ENCODE results near the gene APLP2.
"Not testable (repeated sequence)": the region's sequence is repeated elsewhere in the genome, so short reads cannot be mapped to it uniquely, and the experiment has no call there.

APLP2 gene

GRCh38 chr11:130170345-130170744 lies 100.7 kb downstream of the APLP2 start:
- no peak for DNase-seq (ENCODE audit: low read depth, low spot score)

GRCh38 chr11:130171534-130171933 lies 101.8 kb downstream of the APLP2 start:
- no peak for DNase-seq (ENCODE audit: low read depth, low spot score)

GRCh38 chr11:130172001-130172400 lies 102.3 kb downstream of the APLP2 start:
- DNase-seq (ENCODE audit: low read depth, low spot score) = not testable (repeated sequence)

GRCh38 chr11:130174642-130175041 lies 104.9 kb downstream of the APLP2 start:
- DNase-seq (ENCODE audit: low read depth, low spot score) = no peak

- DNase-seq (ENCODE audit: low read depth, low spot score) = no peak
Observed at GRCh38 chr11:130175898-130176297, 106.2 kb downstream of the APLP2 start.

DNA sequence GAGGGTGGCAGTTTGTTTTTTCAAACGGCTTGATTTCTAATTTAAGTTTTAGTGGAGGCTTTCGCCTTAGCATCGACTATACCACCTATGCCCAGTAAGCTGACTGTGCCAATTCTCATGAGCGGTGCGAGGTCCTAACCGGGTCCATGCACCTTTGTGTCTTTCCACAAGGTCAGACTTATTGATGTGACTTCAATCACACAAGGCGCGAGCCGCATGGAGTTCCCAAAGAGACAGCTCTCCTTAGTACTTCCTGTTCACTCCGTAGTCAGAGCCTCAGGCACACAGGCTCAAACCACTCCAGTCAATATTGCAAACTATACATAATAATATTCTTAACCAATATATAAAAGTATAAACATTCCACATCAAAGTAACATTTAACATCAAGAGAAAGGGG lies 108.1 kb downstream of the APLP2 start:
- DNase-seq (ENCODE audit: low read depth, low spot score) = no peak

GRCh38 chr11:130178441-130179339 lies 109.0 kb downstream of the APLP2 start:
- no peak for DNase-seq (ENCODE audit: low read depth, low spot score)

- DNase-seq (ENCODE audit: low read depth, low spot score) = no peak
Observed at GRCh38 chr11:130179396-130180306, 110.0 kb downstream of the APLP2 start.

GRCh38 chr11:130180491-130180890 lies 110.8 kb downstream of the APLP2 start:
- no peak for DNase-seq (ENCODE audit: low read depth, low spot score)

DNA sequence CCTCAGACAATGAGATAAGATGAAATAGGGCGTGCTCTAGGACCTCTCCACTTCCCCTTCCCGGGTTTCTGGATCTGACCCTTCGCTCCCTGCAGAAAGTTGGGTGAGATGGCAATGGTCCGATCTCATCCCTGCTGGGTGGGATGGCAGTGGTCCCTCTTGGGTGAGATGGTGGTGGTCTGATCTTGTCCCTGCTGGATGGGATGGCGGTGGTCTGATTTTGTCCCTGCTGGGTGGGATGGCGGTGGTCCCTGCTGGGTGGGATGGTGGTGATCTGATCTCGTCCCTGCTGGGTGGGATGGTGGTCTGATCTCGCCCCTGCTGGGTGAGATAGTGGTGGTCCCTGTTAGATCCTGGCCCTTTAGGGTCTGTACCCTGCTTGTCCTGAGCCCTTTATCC lies 111.2 kb downstream of the APLP2 start:
- DNase-seq (ENCODE audit: low read depth, low spot score) = no peak

- DNase-seq (ENCODE audit: low read depth, low spot score) = no peak
Observed at GRCh38 chr11:130181295-130182272, 111.9 kb downstream of the APLP2 start.

- DNase-seq (ENCODE audit: low read depth, low spot score) = no peak
Observed at GRCh38 chr11:130183878-130184610, 114.3 kb downstream of the APLP2 start.

DNA sequence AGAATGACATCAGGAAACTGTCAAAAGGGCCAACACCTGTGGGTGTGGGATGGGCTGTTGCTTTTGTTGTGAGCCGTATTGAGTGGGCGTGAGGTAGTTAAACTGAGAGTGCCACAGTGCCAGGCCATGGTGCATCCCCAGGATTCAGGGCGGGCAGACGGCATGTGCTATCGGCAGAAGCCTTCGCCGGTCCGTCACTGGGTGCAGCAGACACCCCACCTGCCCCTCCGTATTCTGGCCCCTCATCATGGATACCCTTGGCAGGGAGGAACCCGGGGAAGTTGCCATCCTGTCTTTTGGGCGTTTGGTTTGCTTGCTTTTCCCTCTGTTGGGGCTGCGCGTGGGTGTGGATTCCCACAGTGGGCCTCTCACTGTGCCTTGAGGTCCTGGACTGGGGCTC lies 117.4 kb downstream of the APLP2 start:
- DNase-seq (ENCODE audit: low read depth, low spot score) = no peak

DNA sequence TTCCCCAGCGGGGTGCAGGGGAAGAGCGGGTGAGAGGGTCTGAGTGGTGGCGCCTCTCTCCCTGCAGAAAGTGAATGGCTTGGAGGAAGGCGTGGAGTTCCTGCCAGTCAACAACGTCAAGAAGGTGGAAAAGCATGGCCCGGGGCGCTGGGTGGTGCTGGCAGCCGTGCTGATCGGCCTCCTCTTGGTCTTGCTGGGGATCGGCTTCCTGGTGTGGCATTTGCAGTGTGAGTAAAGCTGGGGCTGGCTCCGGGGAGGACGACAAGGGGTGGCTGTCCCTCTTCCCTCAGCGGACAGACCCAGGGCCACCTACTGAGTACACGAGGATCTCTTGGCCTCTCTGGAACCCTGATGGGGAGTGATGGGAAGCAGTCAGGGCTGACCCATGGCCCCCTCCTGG lies 118.4 kb downstream of the APLP2 start:
- no peak for DNase-seq (ENCODE audit: low read depth, low spot score)

DNA sequence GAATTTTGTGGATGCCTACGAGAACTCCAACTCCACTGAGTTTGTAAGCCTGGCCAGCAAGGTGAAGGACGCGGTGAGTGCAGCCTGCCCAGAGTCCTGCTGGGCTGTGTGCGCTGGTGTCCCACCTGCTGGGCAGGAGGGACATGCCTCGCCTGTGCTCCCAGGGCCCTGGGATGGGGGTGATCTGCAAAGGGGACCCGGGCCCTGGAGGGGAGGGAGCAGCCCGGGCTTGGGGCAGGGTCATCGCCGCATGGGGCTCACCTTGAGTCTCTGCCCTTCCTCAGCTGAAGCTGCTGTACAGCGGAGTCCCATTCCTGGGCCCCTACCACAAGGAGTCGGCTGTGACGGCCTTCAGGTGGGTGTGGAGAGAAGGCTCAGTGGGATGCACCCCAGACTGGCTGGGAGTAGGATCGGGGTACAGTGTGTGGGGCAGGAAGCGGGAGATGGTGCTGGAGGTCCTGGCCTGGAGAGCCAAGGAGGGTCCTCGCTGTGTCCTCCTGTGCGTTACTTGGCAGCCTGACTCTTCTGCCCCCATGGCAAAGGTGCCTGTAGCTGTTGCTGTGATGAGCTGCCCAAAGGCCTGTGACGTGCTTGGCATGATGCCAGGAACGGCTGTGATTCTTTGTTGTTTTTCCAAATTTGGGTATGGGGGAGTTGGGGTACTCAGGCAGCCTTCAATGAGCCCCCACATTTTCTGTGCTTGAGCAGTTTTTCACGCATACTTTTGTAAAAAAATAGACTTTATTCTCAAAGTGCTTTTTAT lies 119.1 kb downstream of the APLP2 start:
- no peak for DNase-seq (ENCODE audit: low read depth, low spot score)

- DNase-seq (ENCODE audit: low read depth, low spot score) = no peak
Observed at GRCh38 chr11:130189492-130190210, 120.0 kb downstream of the APLP2 start.

- DNase-seq (ENCODE audit: low read depth, low spot score) = no peak
Observed at GRCh38 chr11:130190371-130190881, 120.7 kb downstream of the APLP2 start.

- DNase-seq (ENCODE audit: low read depth, low spot score) = no peak
Observed at GRCh38 chr11:130191896-130192295, 122.2 kb downstream of the APLP2 start.

GRCh38 chr11:130192845-130193267 lies 123.2 kb downstream of the APLP2 start:
- no peak for DNase-seq (ENCODE audit: low read depth, low spot score)
